ENCODE data around the gene FOXI2.

FOXI2 gene

GRCh38 chr10:127744956-127745355 is 8.0 kb downstream of the FOXI2 start:
- no peak for DNase-seq

DNA sequence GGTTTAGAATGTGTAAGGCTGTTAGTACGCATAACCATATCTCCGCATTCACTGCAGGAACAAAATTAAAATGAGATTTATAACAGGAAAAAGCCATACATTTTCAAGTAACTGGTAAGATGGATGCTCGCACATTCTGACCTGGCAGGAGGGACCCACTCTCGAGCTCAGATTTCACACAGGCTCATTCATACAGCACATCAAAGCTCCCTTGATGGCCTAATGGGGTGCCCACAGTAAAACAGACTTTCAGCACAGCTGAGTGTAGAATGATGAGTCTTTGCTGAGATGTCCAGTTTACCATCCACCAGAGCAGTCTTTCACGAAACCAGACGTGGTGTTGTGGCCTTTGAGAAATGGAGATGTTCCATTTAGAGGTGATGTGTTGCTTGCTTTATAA is 8.9 kb downstream of the FOXI2 start:
- DNase-seq: no peak

DNA sequence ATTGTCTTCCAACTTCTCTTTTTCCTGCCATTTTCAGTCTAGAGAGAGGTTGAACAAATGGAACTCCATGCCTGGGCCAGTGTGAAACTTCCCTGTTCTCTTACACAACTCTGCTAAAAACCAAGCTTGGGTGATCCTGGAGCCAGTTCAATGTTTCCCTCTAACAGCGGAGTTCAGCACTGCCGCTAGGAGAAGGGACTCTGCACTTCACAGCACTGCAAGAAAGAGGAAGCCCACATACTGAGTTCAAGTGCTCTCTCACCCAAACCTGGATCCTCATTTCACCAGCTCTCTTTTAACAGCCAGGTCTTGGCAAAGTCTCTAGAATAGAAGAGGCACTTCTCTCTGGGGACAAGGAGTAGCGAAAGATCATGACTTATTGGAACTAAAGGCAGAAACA is 18.8 kb downstream of the FOXI2 start:
- DNase-seq: no peak

GRCh38 chr10:127756264-127756663 is 19.3 kb downstream of the FOXI2 start:
- no peak for DNase-seq

- no peak for DNase-seq
These were observed 20.0 kb downstream of the FOXI2 start for GRCh38 chr10:127757033-127757432.

DNA sequence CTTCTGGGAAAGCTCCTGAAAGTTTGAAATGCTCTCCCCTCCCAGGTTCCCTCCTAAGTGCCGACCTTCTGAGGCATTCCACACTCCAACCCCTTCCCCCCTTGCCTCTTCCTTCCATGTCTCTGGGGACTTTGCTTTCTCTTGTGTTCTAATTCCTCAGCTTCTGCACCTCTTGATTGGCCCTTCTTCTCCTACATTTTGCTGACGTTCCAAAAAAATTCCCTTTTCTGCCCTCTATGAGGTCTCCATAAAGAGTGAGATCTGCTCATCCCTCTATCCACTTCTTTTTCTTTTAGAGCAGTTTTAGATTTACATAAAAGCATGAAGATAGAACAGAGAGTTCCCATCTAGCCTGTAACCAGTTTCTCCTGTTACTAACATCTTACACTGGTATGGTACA is 22.3 kb downstream of the FOXI2 start:
- no peak for DNase-seq

DNA sequence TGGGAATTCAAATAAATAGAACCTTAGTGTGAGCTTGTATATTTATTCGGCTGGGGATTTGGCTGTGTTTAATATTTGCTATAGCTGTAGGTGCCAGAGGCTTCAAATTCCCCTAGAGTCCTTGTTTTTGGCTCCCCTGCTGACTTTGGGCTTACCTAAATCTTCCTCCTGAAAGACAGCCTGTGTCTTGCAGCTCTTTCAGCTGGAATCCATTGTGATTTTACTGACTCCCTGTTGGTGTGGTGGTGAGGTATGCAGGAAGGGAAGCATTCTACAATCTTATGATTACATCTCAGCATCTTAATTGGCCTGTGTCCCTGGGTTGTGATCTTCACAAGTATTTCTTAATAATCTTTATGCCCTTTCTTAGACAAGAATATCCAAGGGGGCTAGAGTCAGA is 25.9 kb downstream of the FOXI2 start:
- no peak for DNase-seq

DNA sequence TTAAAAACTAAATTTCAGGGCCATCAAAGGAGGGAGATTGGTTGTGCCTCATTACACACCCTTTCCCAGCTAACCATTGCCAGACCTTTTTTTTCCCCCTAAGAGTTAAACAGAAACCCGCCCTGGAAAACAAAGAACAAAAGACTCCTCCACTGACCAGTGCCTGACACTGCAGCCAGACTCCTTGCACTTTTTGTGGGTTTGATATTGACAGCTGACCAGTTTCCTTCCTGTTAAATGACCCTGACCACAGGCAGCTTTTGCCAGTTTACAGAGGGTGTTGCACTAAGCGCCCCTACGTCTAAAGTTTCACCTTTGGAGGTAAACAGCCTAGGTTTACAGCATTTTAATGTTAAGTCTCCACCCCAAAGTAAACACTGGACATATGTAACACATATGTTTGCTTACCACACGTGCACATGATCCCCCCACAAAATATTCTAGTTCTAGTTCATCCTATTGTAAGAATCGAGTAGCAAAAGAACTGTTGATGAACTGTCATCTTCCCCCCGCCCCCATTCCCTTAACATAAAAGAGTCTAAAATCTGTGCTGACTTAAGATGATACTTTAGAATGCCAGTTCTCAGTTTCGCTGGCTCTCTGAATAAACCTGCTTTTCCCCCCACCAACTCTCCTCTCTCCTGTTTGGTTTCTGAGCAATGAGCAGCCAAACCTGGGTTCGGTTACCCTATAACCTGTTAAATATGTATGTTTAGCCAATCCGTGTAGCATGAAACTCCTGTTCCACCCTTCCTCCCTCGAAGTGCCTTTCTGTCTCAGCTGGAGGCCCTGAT is 38.0 kb downstream of the FOXI2 start:
- no peak for DNase-seq

DNA sequence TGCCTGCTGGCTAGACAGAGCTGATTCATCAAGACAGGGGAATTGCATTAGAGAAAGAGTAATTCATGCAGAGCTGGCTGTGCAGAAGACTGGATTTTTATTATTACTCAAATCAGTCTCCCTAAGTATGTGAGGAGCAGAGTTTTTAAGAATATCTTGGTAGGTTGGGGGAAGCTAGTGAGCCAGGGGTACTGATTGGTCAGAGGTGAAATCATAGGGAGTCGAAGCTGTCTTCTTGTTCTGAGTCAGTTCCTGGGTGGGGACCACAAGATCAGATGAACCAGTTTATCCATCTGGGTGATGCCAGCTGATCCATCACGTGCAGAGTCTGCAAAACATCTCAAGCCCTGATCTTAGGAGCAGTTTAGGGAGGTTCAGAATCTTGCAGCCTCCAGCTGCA is 39.8 kb downstream of the FOXI2 start:
- no peak for DNase-seq

- no peak for DNase-seq
These were observed 44.4 kb downstream of the FOXI2 start for GRCh38 chr10:127781412-127781811.

GRCh38 chr10:127787873-127788272 is 50.9 kb downstream of the FOXI2 start:
- DNase-seq: no peak

GRCh38 chr10:127790066-127790624 is 53.2 kb downstream of the FOXI2 start:
- no peak for DNase-seq
